IMR-90 (cell line): ENCODE results near the gene TSHZ1. TPM values are rescaled to one million over a fixed set of nuclear protein-coding genes. Genes with fewer than 3 reads are reported as not detected.

Experiments
- ATAC-seq: fragments of 200-7000 bp; cut with Tn5 transposase; 2 replicates; pipeline ENCODE4 v1.9.1; 2020; ENCODE audit warnings: low read depth, mild to moderate bottlenecking, moderate library complexity
- BruUV-seq: library from RNA; stranded (reverse); fragments of 400-500 nt; replicated peaks from 2 replicates; lab custom pipeline; 2021; lab: Mats Ljungman, UMichigan
- CTCF ChIA-PET: fragments of 300-600 bp; formaldehyde crosslinking; extraction: SDS; loops from one replicate; lab custom pipeline; 2021; ENCODE audit warnings: antibody characterized with exemption; lab: Yijun Ruan, JAX
- POLR2A ChIA-PET: fragments of 300-600 bp; sonication (Branson Sonifier 250); formaldehyde crosslinking; loops from one replicate; lab custom pipeline; 2022; ENCODE audit warnings: antibody characterized with exemption; ENCODE audit not compliant: unreplicated experiment; lab: Charles Lee
- DNase-seq: peaks from one replicate; pipeline ENCODE4 v3.0.0; 2013
- H2AFZ ChIP-seq: replicated peaks from 2 replicates; pipeline ENCODE3; 2013; ENCODE audit warnings: low read length, mild to moderate bottlenecking; ENCODE audit not compliant: poor library complexity
- H2AK5ac ChIP-seq: 2 replicates; pipeline ENCODE4 v1.6.1; 2013; ENCODE audit warnings: low read depth, low read length, inconsistent platforms
- H2AK9ac ChIP-seq: replicated peaks from 2 replicates; pipeline ENCODE3; 2013; ENCODE audit warnings: mild to moderate bottlenecking, low read depth, low read length, moderate library complexity; ENCODE audit not compliant: poor library complexity
- H2BK120ac ChIP-seq: 2 replicates; pipeline ENCODE4 v1.6.1; 2013; ENCODE audit warnings: low read depth, low read length, inconsistent platforms
- H2BK15ac ChIP-seq: 3 replicates; pipeline ENCODE4 v1.6.1; 2013; ENCODE audit warnings: low read depth, low read length, inconsistent platforms
- H2BK20ac ChIP-seq: 2 replicates; pipeline ENCODE4 v1.6.1; 2013; ENCODE audit warnings: low read depth, mild to moderate bottlenecking, inconsistent platforms, low read length, moderate library complexity
- H2BK5ac ChIP-seq: 2 replicates; pipeline ENCODE4 v1.6.1; 2013; ENCODE audit warnings: mild to moderate bottlenecking, low read depth, low read length, inconsistent platforms; ENCODE audit not compliant: poor library complexity, severe bottlenecking
- H3K14ac ChIP-seq: replicated peaks from 2 replicates; pipeline ENCODE4 v1.6.1; 2013; ENCODE audit warnings: low read depth, low read length, inconsistent platforms
- H3K18ac ChIP-seq: 2 replicates; pipeline ENCODE4 v1.6.1; 2013; ENCODE audit warnings: low read depth, low read length, control low read depth
- H3K23ac ChIP-seq: 2 replicates; pipeline ENCODE4 v1.6.1; 2013; ENCODE audit warnings: low read depth, low read length, inconsistent platforms
- H3K27ac ChIP-seq: 2 replicates; pipeline ENCODE4 v1.5.1; 2013; ENCODE audit warnings: mild to moderate bottlenecking, control low read depth, low read length; ENCODE audit not compliant: insufficient read depth
- H3K27me3 ChIP-seq: 2 replicates; pipeline ENCODE4 v1.6.1; 2013; ENCODE audit warnings: low read length; ENCODE audit not compliant: control insufficient read depth, insufficient read depth
- H3K36me3 ChIP-seq: 2 replicates; pipeline ENCODE4 v1.6.1; 2013; ENCODE audit warnings: low read length, mixed read lengths; ENCODE audit not compliant: control insufficient read depth, insufficient read depth
- H3K4ac ChIP-seq: 2 replicates; pipeline ENCODE4 v1.6.1; 2013; ENCODE audit warnings: low read depth, low read length, inconsistent platforms
- H3K4me1 ChIP-seq: 2 replicates; pipeline ENCODE4 v1.6.1; 2013; ENCODE audit warnings: low read length, mixed read lengths; ENCODE audit not compliant: control insufficient read depth, insufficient read depth
- H3K4me2 ChIP-seq: 2 replicates; pipeline ENCODE4 v1.6.1; 2013; ENCODE audit warnings: low read depth, mild to moderate bottlenecking, control low read depth, low read length, moderate library complexity
- H3K4me3 ChIP-seq: 2 replicates; pipeline ENCODE4 v1.5.1; 2013; ENCODE audit warnings: low read depth, mild to moderate bottlenecking, control low read depth, low read length, moderate library complexity; ENCODE audit not compliant: insufficient read depth
- H3K56ac ChIP-seq: 2 replicates; pipeline ENCODE4 v1.6.1; 2013; ENCODE audit warnings: low read length, inconsistent platforms; ENCODE audit not compliant: insufficient read depth; ENCODE audit errors: extremely low read depth
- H3K79me1 ChIP-seq, 2 experiments: 2 replicates each; pipeline ENCODE4 v1.6.1; 2013; ENCODE audit warnings: low read length in 2 of 2, inconsistent platforms in 1 of 2, low read depth in 1 of 2
- H3K9ac ChIP-seq: 2 replicates; pipeline ENCODE4 v1.6.1; 2013; ENCODE audit warnings: low read depth, low read length, control low read depth
- H3K9me1 ChIP-seq: 2 replicates; pipeline ENCODE4 v1.6.1; 2013; ENCODE audit warnings: low read length, inconsistent platforms; ENCODE audit not compliant: insufficient read depth
- H3K9me3 ChIP-seq: 2 replicates; pipeline ENCODE4 v1.6.1; 2013; ENCODE audit warnings: low read length; ENCODE audit not compliant: control insufficient read depth, insufficient read depth
- H4K20me1 ChIP-seq: 2 replicates; pipeline ENCODE4 v1.6.1; 2013; ENCODE audit warnings: low read length, inconsistent platforms; ENCODE audit not compliant: insufficient read depth
- H4K5ac ChIP-seq: 2 replicates; pipeline ENCODE4 v1.6.1; 2013; ENCODE audit warnings: mild to moderate bottlenecking, low read depth, low read length, control low read depth
- H4K8ac ChIP-seq, 2 experiments: 2 replicates each; pipeline ENCODE4 v1.6.1; 2013; ENCODE audit warnings: low read depth in 2 of 2, low read length in 2 of 2, control low read depth in 1 of 2, inconsistent platforms in 1 of 2
- H4K91ac ChIP-seq: 2 replicates; pipeline ENCODE4 v1.6.1; 2013; ENCODE audit warnings: low read depth, low read length, inconsistent platforms; ENCODE audit not compliant: insufficient read depth
- BHLHE40 ChIP-seq: fragments of 150-350 bp; IDR thresholded peaks from 2 replicates; pipeline ENCODE4 v1.6.1; 2016; ENCODE audit warnings: mild to moderate bottlenecking, low read depth, low read length
- MXI1 ChIP-seq: IDR thresholded peaks from 2 replicates; pipeline ENCODE4 v1.6.1; 2012; ENCODE audit warnings: low read depth, mild to moderate bottlenecking, low read length, moderate library complexity, borderline replicate concordance
- RCOR1 ChIP-seq: IDR thresholded peaks from 2 replicates; pipeline ENCODE4 v1.6.1; 2012; ENCODE audit warnings: mild to moderate bottlenecking, low read length, improper control_type of control experiment; ENCODE audit not compliant: insufficient replicate concordance
- WGBS, 2 experiments: methylation state at CpG; one replicate each; pipeline versions ENCODE4 v1.1.5 to v1.1.7; 2013; ENCODE audit warnings: missing lambda C conversion rate in 2 of 2; ENCODE audit not compliant: insufficient read length in 1 of 2; ENCODE audit errors: extremely low coverage in 2 of 2; 5-methylcytosine and 5-hydroxymethylcytosine counted together
- dilution Hi-C: fragments of 300-500 bp; cut with HindIII; formaldehyde crosslinking; loops from one replicate; pipeline ENCODE4 v1.14.3; 2018; ENCODE audit warnings: low sequenced_read_pairs; ENCODE audit not compliant: unreplicated experiment
- in situ Hi-C: fragments of 300-500 bp; cut with MboI; formaldehyde crosslinking; loops from 3 replicates; pipeline ENCODE4 v1.14.3; 2019; ENCODE audit warnings: low sequenced_read_pairs, inconsistent platforms, mixed read lengths
- intact Hi-C: fragments of 100-400 bp; cut with micrococcal nuclease; formaldehyde crosslinking; loops from 2 replicates; pipeline ENCODE4 v1.10.0; 2022
- polyA plus RNA-seq, 3 experiments: library from polyadenylated mRNA; depleted of rRNA; stranded (reverse); fragments of >200 nt; gene quantifications; 2 replicates each; pipeline ENCODE4 v1.2.3, GENCODE V29; 2012; ENCODE audit warnings: low replicate concordance in 1 of 3
- total RNA-seq: library from RNA; depleted of rRNA; stranded (reverse); fragments of >200 nt; gene quantifications from 2 replicates; pipeline ENCODE4 v1.2.3, GENCODE V29; 2012
- TF ChIP-seq, protein P1 (sequence below): fragments of 150-350 bp; IDR thresholded peaks from 2 replicates; pipeline ENCODE4 v1.6.1; 2016; ENCODE audit warnings: low read depth, mild to moderate bottlenecking, low read length, moderate library complexity, borderline replicate concordance

TSHZ1 gene
- total and polyA plus RNA-seq, 2 of the 4 experiments (the other 2 are of a cell fraction), result 7.1 to 10.0 TPM

DNA sequence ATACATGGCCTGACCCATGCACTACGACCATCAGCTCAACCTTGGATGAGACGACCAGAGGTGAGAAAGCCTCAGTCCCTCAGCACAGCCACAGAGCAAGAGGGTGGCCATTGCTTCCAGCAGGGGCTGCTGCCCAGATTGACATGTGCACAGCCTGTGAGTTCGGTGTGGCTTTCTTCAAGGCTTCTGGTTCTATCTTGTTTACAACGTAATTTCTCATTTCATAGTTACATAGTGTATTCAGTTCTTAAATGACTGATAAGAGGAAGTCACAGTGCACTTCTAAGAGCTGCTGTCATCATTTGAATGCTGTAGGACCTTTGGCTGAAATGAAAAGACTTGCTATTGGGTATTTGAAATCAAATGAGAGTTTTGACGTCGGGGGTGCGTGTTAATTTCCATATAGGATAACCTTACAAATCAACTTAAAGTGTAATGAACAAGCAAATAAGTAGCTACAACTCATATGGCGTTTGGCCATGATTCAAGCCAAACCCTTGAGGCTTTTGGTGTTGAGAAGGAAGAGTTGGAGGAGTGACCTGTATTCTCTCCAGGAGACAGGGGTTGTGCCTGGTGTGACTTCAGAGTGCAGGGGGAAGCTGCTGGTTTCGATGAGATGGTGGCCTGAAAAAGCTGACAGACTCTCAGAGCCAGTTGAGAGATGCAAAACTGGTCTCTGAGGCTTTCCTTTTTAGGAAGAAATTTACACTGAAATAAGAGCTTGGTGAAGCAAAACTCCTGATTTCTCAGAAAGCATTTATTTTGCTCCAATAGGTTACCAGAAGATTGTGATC, 51.0 kb downstream of the TSHZ1 start:
- no TSS peak for BruUV-seq
- H2AFZ ChIP-seq, result no peak overlapping the region
- H3K27me3 ChIP-seq, result no peaks in the 10 kb centered on the region
- H2BK20ac ChIP-seq, result no peak overlapping the region
- H3K56ac ChIP-seq, result no peak overlapping the region
- H3K4me2 ChIP-seq, result no peak overlapping the region
- H3K36me3 ChIP-seq, result no peaks in the 10 kb centered on the region
- no peak for TF ChIP-seq BHLHE40
- TF ChIP-seq MXI1, result no peak
- TF ChIP-seq RCOR1, result no peak
- TF ChIP-seq, protein P1, sequence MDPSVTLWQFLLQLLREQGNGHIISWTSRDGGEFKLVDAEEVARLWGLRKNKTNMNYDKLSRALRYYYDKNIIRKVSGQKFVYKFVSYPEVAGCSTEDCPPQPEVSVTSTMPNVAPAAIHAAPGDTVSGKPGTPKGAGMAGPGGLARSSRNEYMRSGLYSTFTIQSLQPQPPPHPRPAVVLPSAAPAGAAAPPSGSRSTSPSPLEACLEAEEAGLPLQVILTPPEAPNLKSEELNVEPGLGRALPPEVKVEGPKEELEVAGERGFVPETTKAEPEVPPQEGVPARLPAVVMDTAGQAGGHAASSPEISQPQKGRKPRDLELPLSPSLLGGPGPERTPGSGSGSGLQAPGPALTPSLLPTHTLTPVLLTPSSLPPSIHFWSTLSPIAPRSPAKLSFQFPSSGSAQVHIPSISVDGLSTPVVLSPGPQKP, result no peak
- ChIA-PET CTCF (no interaction called here), POLR2A (no interaction called here)
- H3K4ac ChIP-seq, result no peak overlapping the region
- dilution Hi-C loops (no loop called here), intact Hi-C loops (no loop called here), in situ Hi-C loops (no loop called here)
- H3K4me1 ChIP-seq, result no peaks in the 10 kb centered on the region; the same call in 1 of the 2 replicates
- no peak overlapping the region for H2AK9ac ChIP-seq
- no peak overlapping the region for H3K18ac ChIP-seq
- ATAC-seq (no peak), DNase-seq (no peak)
- no peak overlapping the region for H2BK5ac ChIP-seq
- no peak overlapping the region for H2AK5ac ChIP-seq
- H3K4me3 ChIP-seq, result no peak overlapping the region
- H2BK15ac ChIP-seq, result no peak overlapping the region
- no peak overlapping the region for H3K27ac ChIP-seq
- no peak overlapping the region for H3K23ac ChIP-seq
- H3K9ac ChIP-seq, result no peak overlapping the region
- H3K14ac ChIP-seq, result no peak overlapping the region
- H2BK120ac ChIP-seq, result no peak overlapping the region
- no peaks in the 10 kb centered on the region for H3K9me3 ChIP-seq
- H4K91ac ChIP-seq, result no peak overlapping the region
- H4K20me1 ChIP-seq, result no peaks in the 10 kb centered on the region
- peaks cover 6 to 45% of the 10 kb centered on the region in 2 experiments; a peak in 3 of 4 replicates for H3K79me1 ChIP-seq
- H3K9me1 ChIP-seq, result peaks cover 3% of the 10 kb centered on the region; the same call in 1 of the 2 replicates
- no peak overlapping the region for H4K8ac ChIP-seq
- no peak overlapping the region for H4K5ac ChIP-seq
- 60% methylated on average over 1 of the region's 9 CpGs; no CpG with 5 or more reads in 1 of the 2 experiments for WGBS, 2 experiments
